Activated T-cell treated with anti-CD3 and anti-CD28 coated beads, Interleukin-2, amount 50 U/mL, for 24 hours (primary cell): ENCODE data around the gene GSTA2.
A peak's percentile ranks its signal among the peaks of the same experiment; 100 is the strongest.
"Not testable (repeated sequence)": the region's sequence is repeated elsewhere in the genome, so short reads cannot be mapped to it uniquely, and the experiment has no call there.

Source experiments
- DNase-seq: peaks from one replicate; pipeline ENCODE4 v3.0.0-alpha.2; 2020
- H3K27ac Mint-ChIP-seq: 2 replicates; pipeline ENCODE4 v1.8.0; 2020; ENCODE audit warnings: mild to moderate bottlenecking, mixed read lengths
- H3K27me3 Mint-ChIP-seq: 2 replicates; pipeline ENCODE4 v1.8.0; 2020; ENCODE audit warnings: mixed read lengths
- H3K36me3 Mint-ChIP-seq: 2 replicates; pipeline ENCODE4 v1.8.0; 2020; ENCODE audit warnings: low read depth, mixed read lengths
- H3K4me1 Mint-ChIP-seq: 2 replicates; pipeline ENCODE4 v1.8.0; 2020; ENCODE audit warnings: low read depth, mixed read lengths
- H3K4me3 Mint-ChIP-seq: 2 replicates; pipeline ENCODE4 v1.8.0; 2020; ENCODE audit warnings: mild to moderate bottlenecking, moderate library complexity, mixed read lengths
- H3K9me3 Mint-ChIP-seq: 2 replicates; pipeline ENCODE4 v1.8.0; 2020; ENCODE audit warnings: mixed read lengths

The GSTA2 gene

GRCh38 chr6:52725535-52726192 is 37.6 kb downstream of the GSTA2 start:
- DNase-seq, result no peak

GRCh38 chr6:52725143-52725534 is 38.1 kb downstream of the GSTA2 start:
- Mint-ChIP-seq H3K36me3 (no peaks in the 10 kb centered on the region), H3K27me3 (no peaks in the 10 kb centered on the region), H3K27ac (no peak overlapping the region), H3K9me3 (no peaks in the 10 kb centered on the region), H3K4me3 (no peak overlapping the region), H3K4me1 (peaks cover 2% of the 10 kb centered on the region)
- DNase-seq, result no peak

More at GRCh38 chr6:52725535-52726192, 37.6 kb downstream of the GSTA2 start:
- Mint-ChIP-seq H3K9me3 (no peaks in the 10 kb centered on the region), H3K4me3 (no peak overlapping the region), H3K27ac (no peak overlapping the region), H3K36me3 (no peaks in the 10 kb centered on the region), H3K27me3 (no peaks in the 10 kb centered on the region), H3K4me1 (peaks cover 2% of the 10 kb centered on the region)

GRCh38 chr6:52724406-52725121 is 38.7 kb downstream of the GSTA2 start:
- H3K9me3 Mint-ChIP-seq, result no peaks in the 10 kb centered on the region
- peaks cover 2% of the 10 kb centered on the region for H3K4me1 Mint-ChIP-seq
- peak; percentile 68 for DNase-seq
- H3K36me3 Mint-ChIP-seq, result no peaks in the 10 kb centered on the region
- no peaks in the 10 kb centered on the region for H3K27me3 Mint-ChIP-seq
- no peak overlapping the region for H3K4me3 Mint-ChIP-seq
- H3K27ac Mint-ChIP-seq, result no peak overlapping the region

GRCh38 chr6:52724042-52724405 is 39.3 kb downstream of the GSTA2 start:
- Mint-ChIP-seq H3K4me3 (no peak overlapping the region), H3K36me3 (no peaks in the 10 kb centered on the region), H3K27ac (no peak overlapping the region), H3K9me3 (no peaks in the 10 kb centered on the region), H3K27me3 (no peaks in the 10 kb centered on the region), H3K4me1 (peaks cover 2% of the 10 kb centered on the region)
- no peak for DNase-seq

- no peaks in the 10 kb centered on the region for H3K36me3 Mint-ChIP-seq
- H3K27me3 Mint-ChIP-seq, result peaks cover 5% of the 10 kb centered on the region
- DNase-seq, result no peak
- H3K4me1 Mint-ChIP-seq, result peaks cover 2% of the 10 kb centered on the region
- no peak overlapping the region for H3K27ac Mint-ChIP-seq
- no peaks in the 10 kb centered on the region for H3K9me3 Mint-ChIP-seq
- no peak overlapping the region for H3K4me3 Mint-ChIP-seq
These were observed 43.0 kb downstream of the GSTA2 start for GRCh38 chr6:52720321-52720720.

- H3K9me3 Mint-ChIP-seq, result no peaks in the 10 kb centered on the region
- no peaks in the 10 kb centered on the region for H3K4me1 Mint-ChIP-seq
- H3K27ac Mint-ChIP-seq, result no peak overlapping the region
- H3K27me3 Mint-ChIP-seq, result peaks cover 11% of the 10 kb centered on the region
- no peak overlapping the region for H3K4me3 Mint-ChIP-seq
- H3K36me3 Mint-ChIP-seq, result no peaks in the 10 kb centered on the region
- DNase-seq, result no peak
These were observed 44.7 kb downstream of the GSTA2 start for GRCh38 chr6:52718550-52718949.

- not testable (repeated sequence) for H3K9me3 Mint-ChIP-seq, H3K4me3 Mint-ChIP-seq, H3K36me3 Mint-ChIP-seq, DNase-seq, H3K4me1 Mint-ChIP-seq, H3K27ac Mint-ChIP-seq
- H3K27me3 Mint-ChIP-seq, result peaks cover 11% of the 10 kb centered on the region
These were observed 48.5 kb downstream of the GSTA2 start for GRCh38 chr6:52714761-52715160.

GRCh38 chr6:52712136-52712535 is 51.1 kb downstream of the GSTA2 start:
- H3K4me1 Mint-ChIP-seq, result no peaks in the 10 kb centered on the region
- H3K36me3 Mint-ChIP-seq, result no peaks in the 10 kb centered on the region
- H3K27me3 Mint-ChIP-seq, result peaks cover 11% of the 10 kb centered on the region
- no peak overlapping the region for H3K4me3 Mint-ChIP-seq
- H3K27ac Mint-ChIP-seq, result no peak overlapping the region
- no peak for DNase-seq
- H3K9me3 Mint-ChIP-seq, result peaks cover 2% of the 10 kb centered on the region

- H3K27ac Mint-ChIP-seq, result no peak overlapping the region
- no peaks in the 10 kb centered on the region for H3K36me3 Mint-ChIP-seq
- H3K27me3 Mint-ChIP-seq, result peaks cover 7% of the 10 kb centered on the region
- peaks cover 4% of the 10 kb centered on the region for H3K9me3 Mint-ChIP-seq
- no peak overlapping the region for H3K4me3 Mint-ChIP-seq
- no peaks in the 10 kb centered on the region for H3K4me1 Mint-ChIP-seq
- no peak for DNase-seq
These were observed 55.2 kb downstream of the GSTA2 start for GRCh38 chr6:52707963-52708680.

GRCh38 chr6:52706001-52706400 is 57.3 kb downstream of the GSTA2 start:
- Mint-ChIP-seq H3K27me3 (peaks cover 11% of the 10 kb centered on the region), H3K9me3 (peaks cover 4% of the 10 kb centered on the region), H3K36me3 (no peaks in the 10 kb centered on the region), H3K4me3 (no peak overlapping the region), H3K27ac (no peak overlapping the region), H3K4me1 (no peaks in the 10 kb centered on the region)
- no peak for DNase-seq

- H3K27me3 Mint-ChIP-seq, result peaks cover 14% of the 10 kb centered on the region
- H3K27ac Mint-ChIP-seq, H3K9me3 Mint-ChIP-seq, H3K36me3 Mint-ChIP-seq, DNase-seq, H3K4me1 Mint-ChIP-seq, H3K4me3 Mint-ChIP-seq: not testable (repeated sequence)
These were observed 58.3 kb downstream of the GSTA2 start for GRCh38 chr6:52704781-52705502.

GRCh38 chr6:52704060-52704459 is 59.2 kb downstream of the GSTA2 start:
- DNase-seq, result no peak
- Mint-ChIP-seq H3K4me3 (no peak overlapping the region), H3K9me3 (peaks cover 4% of the 10 kb centered on the region), H3K27ac (no peak overlapping the region), H3K36me3 (no peaks in the 10 kb centered on the region), H3K4me1 (no peaks in the 10 kb centered on the region), H3K27me3 (peaks cover 17% of the 10 kb centered on the region)
